Measurements from ENCODE around the gene ABCA7.

DNA sequence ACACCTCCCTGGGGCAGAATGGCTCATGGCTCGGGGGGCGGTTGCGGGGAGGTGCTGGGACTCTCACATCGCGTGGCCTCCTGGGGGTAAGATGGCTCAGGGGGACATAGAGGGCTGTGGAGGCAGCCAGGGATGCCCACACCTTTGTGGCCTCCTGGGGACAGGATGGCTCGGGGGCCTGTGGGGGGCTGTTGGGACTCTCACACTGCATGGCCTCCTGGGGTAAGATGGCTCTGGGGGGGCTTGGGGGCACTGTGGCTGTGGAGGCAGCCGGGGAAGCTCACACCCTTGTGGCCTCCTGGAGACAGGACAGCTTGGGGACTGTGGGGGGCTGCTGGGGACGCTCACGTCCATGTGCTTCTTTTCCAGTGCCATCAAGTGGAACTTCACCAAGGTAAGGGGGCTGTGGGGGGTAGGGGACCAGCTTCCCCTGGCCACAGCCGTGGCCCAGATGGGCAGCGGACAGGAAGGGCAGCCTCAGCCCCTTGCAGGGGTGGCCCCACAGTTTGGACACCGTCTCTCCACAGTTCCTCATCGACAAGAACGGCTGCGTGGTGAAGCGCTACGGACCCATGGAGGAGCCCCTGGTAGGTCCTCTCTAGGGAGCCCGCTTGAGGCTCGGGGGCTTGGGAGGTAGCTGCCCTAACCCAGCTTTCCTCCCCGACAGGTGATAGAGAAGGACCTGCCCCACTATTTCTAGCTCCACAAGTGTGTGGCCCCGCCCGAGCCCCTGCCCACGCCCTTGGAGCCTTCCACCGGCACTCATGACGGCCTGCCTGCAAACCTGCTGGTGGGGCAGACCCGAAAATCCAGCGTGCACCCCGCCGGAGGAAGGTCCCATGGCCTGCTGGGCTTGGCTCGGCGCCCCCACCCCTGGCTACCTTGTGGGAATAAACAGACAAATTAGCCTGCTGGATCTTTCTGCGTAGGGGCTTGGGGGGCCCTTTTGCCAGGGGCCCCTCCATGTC, 66.2 kb downstream of the ABCA7 start:
- TF ChIP-seq EP300 (IDR thresholded peaks at IDR 0.05) (no peak), CTCF (IDR thresholded peaks at IDR 0.05) (no peak), POLR2AphosphoS5 (IDR thresholded peaks at IDR 0.05) (no peak)

Data from esophagus muscularis mucosa (tissue), 4 donors.